Karpas-422 (cell line): Measurements from ENCODE around the gene DHRS2. TPM values are rescaled to one million over a fixed set of nuclear protein-coding genes. Genes with fewer than 3 reads are reported as not detected.

Source experiments
- DNase-seq: peaks from one replicate; pipeline ENCODE4 v3.0.0-alpha.2; 2015
- H2AFZ ChIP-seq: fragments of 200-600 bp; sonication (generic); 2 replicates; pipeline ENCODE4 v1.6.1; 2014; ENCODE audit warnings: antibody characterized with exemption, low read length, mixed read lengths
- H3K27ac ChIP-seq: fragments of 200-600 bp; sonication (generic); 2 replicates; pipeline ENCODE4 v1.5.1; 2014; ENCODE audit warnings: mild to moderate bottlenecking, low read length, moderate library complexity
- H3K27me3 ChIP-seq: fragments of 200-600 bp; sonication (generic); 2 replicates; pipeline ENCODE4 v1.6.1; 2014; ENCODE audit warnings: low read length, mixed read lengths
- H3K36me3 ChIP-seq: fragments of 200-600 bp; sonication (generic); 2 replicates; pipeline ENCODE4 v1.6.1; 2014; ENCODE audit warnings: low read length, mixed read lengths; ENCODE audit not compliant: insufficient read depth
- H3K4me1 ChIP-seq: fragments of 200-600 bp; sonication (generic); 2 replicates; pipeline ENCODE4 v1.6.1; 2014; ENCODE audit warnings: mild to moderate bottlenecking, low read length, mixed read lengths
- H3K4me2 ChIP-seq: fragments of 200-600 bp; sonication (generic); 2 replicates; pipeline ENCODE4 v1.6.1; 2014; ENCODE audit warnings: low read length, low read depth, mild to moderate bottlenecking; ENCODE audit not compliant: poor library complexity, severe bottlenecking
- H3K4me3 ChIP-seq: fragments of 200-600 bp; sonication (generic); 2 replicates; pipeline ENCODE4 v1.5.1; 2014; ENCODE audit warnings: mild to moderate bottlenecking, antibody characterized with exemption, low read length, mixed read lengths
- H3K79me2 ChIP-seq: fragments of 200-600 bp; sonication (generic); 2 replicates; pipeline ENCODE4 v1.6.1; 2014; ENCODE audit warnings: mild to moderate bottlenecking, low read length, mixed read lengths
- H3K9ac ChIP-seq: fragments of 200-600 bp; sonication (generic); 2 replicates; pipeline ENCODE4 v1.6.0; 2014; ENCODE audit warnings: low read length
- H3K9me2 ChIP-seq: fragments of 200-600 bp; sonication (generic), shearing (Covaris generic); replicated peaks from 2 replicates; pipeline ENCODE4 v1.6.0; 2014; ENCODE audit warnings: mild to moderate bottlenecking, low read length, moderate library complexity; ENCODE audit not compliant: insufficient read depth
- H3K9me3 ChIP-seq: fragments of 300-700, 200-600 bp; sonication (generic); 2 replicates; pipeline ENCODE4 v1.6.1; 2014; ENCODE audit warnings: low read length, mixed read lengths
- H4K20me1 ChIP-seq: fragments of 200-600 bp; sonication (generic); 2 replicates; pipeline ENCODE4 v1.6.1; 2014; ENCODE audit warnings: mild to moderate bottlenecking, antibody characterized with exemption, low read length, low read depth; ENCODE audit not compliant: insufficient read depth
- total RNA-seq: library from RNA; depleted of rRNA; stranded (reverse); fragments of >200 nt; shearing (Covaris generic); gene quantifications from 2 replicates; pipeline ENCODE4 v1.2.3, GENCODE V29; 2014; ENCODE audit warnings: low replicate concordance; rRNA removed

The DHRS2 gene
- total RNA-seq, 1 experiment from 2014 or later, result 19.0 TPM

GRCh38 chr14:23694085-23694948, 58.2 kb downstream of the DHRS2 start:
- no peak overlapping the region for H2AFZ ChIP-seq
- no peaks in the 10 kb centered on the region; the same call in 1 of the 2 replicates for H3K27me3 ChIP-seq
- H4K20me1 ChIP-seq, result no peaks in the 10 kb centered on the region
- no peak overlapping the region for H3K9ac ChIP-seq
- no peaks in the 10 kb centered on the region for H3K36me3 ChIP-seq
- H3K4me2 ChIP-seq, result no peak overlapping the region
- peaks cover 7% of the 10 kb centered on the region for H3K4me1 ChIP-seq
- no peaks in the 10 kb centered on the region for H3K9me3 ChIP-seq
- no peak overlapping the region for H3K4me3 ChIP-seq
- no peaks in the 10 kb centered on the region for H3K79me2 ChIP-seq
- no peak for DNase-seq
- H3K9me2 ChIP-seq, result no peaks in the 10 kb centered on the region
- H3K27ac ChIP-seq, result no peak overlapping the region

Other genes starting within 250 kb of the DHRS2 start
- gene MYH6, start 228.1 kb upstream of the DHRS2 start, total RNA-seq, result not detected in 2 replicates
- gene MYH7, start 200.7 kb upstream of the DHRS2 start, total RNA-seq, result not detected in 2 replicates
- 77.5 and 82.2 TPM in 2 replicates for gene NGDN, start 166.7 kb upstream of the DHRS2 start, total RNA-seq
- gene ZFHX2, start 84.6 kb upstream of the DHRS2 start, total RNA-seq, result 0.07 and 0.32 TPM in 2 replicates
- gene THTPA, start 80.1 kb upstream of the DHRS2 start, total RNA-seq, result 16.2 and 57.5 TPM in 2 replicates
- gene AP1G2, start 68.6 kb upstream of the DHRS2 start, total RNA-seq, result 207 and 248 TPM in 2 replicates
- gene JPH4, start 57.6 kb upstream of the DHRS2 start, total RNA-seq, result 0.29 TPM in 1 of 2 replicates, not detected in the other